ENCODE data around the gene DMD. TPM values are rescaled to one million over a fixed set of nuclear protein-coding genes. Genes with fewer than 3 reads are reported as not detected.
A peak's percentile ranks its signal among the peaks of the same experiment; 100 is the strongest.

The DMD gene
- total RNA-seq, 1 donor from 2014 or later, result 32.2 TPM

GRCh38 chrX:31805781-31806180, 1405.6 kb downstream of the DMD start:
- DNase-seq (ENCODE audit: low spot score) (no peak), ATAC-seq (no peak)

GRCh38 chrX:31800219-31800618, 1411.1 kb downstream of the DMD start:
- ATAC-seq, result peak; percentile 75
- no peak for DNase-seq (ENCODE audit: low spot score)

GRCh38 chrX:31796624-31797023, 1414.7 kb downstream of the DMD start:
- ATAC-seq, result no peak

GRCh38 chrX:31747411-31747810, 1463.9 kb downstream of the DMD start:
- no peak for DNase-seq (ENCODE audit: low spot score)
- no peak for ATAC-seq

More at GRCh38 chrX:31796624-31797023, 1414.7 kb downstream of the DMD start:
- no peak for DNase-seq (ENCODE audit: low spot score)

GRCh38 chrX:31743004-31743403, 1468.3 kb downstream of the DMD start:
- DNase-seq (ENCODE audit: low spot score) (no peak), ATAC-seq (no peak)

- no peak for DNase-seq (ENCODE audit: low spot score)
These were observed 1493.9 kb downstream of the DMD start for GRCh38 chrX:31717474-31717873.

GRCh38 chrX:31715675-31716074, 1495.7 kb downstream of the DMD start:
- ATAC-seq (no peak), DNase-seq (ENCODE audit: low spot score) (no peak)

More at GRCh38 chrX:31717474-31717873, 1493.9 kb downstream of the DMD start:
- ATAC-seq, result no peak

GRCh38 chrX:31714797-31715196, 1496.6 kb downstream of the DMD start:
- ATAC-seq, result no peak
- DNase-seq (ENCODE audit: low spot score), result no peak

GRCh38 chrX:31713120-31713519, 1498.2 kb downstream of the DMD start:
- DNase-seq (ENCODE audit: low spot score) (no peak), ATAC-seq (peak; percentile 68)

GRCh38 chrX:31711166-31711565, 1500.2 kb downstream of the DMD start:
- DNase-seq (ENCODE audit: low spot score), result no peak
- ATAC-seq, result no peak

GRCh38 chrX:31708116-31708515, 1503.2 kb downstream of the DMD start:
- DNase-seq (ENCODE audit: low spot score), result no peak
- ATAC-seq, result no peak

GRCh38 chrX:31706466-31706865, 1504.9 kb downstream of the DMD start:
- no peak for ATAC-seq
- no peak for DNase-seq (ENCODE audit: low spot score)

- ATAC-seq (no peak), DNase-seq (ENCODE audit: low spot score) (no peak)
These were observed 1505.5 kb downstream of the DMD start for GRCh38 chrX:31705816-31706215.

GRCh38 chrX:31704938-31705337, 1506.4 kb downstream of the DMD start:
- DNase-seq (ENCODE audit: low spot score) (no peak), ATAC-seq (no peak)

GRCh38 chrX:31702222-31702621, 1509.1 kb downstream of the DMD start:
- ATAC-seq (no peak), DNase-seq (ENCODE audit: low spot score) (no peak)

- peak; percentile 40 for ATAC-seq
- no peak for DNase-seq (ENCODE audit: low spot score)
These were observed 1513.9 kb downstream of the DMD start for GRCh38 chrX:31697294-31697916.

- ATAC-seq, result no peak
- DNase-seq (ENCODE audit: low spot score), result no peak
These were observed 1531.5 kb downstream of the DMD start for GRCh38 chrX:31679861-31680260.

- no peak for DNase-seq (ENCODE audit: low spot score)
- no peak for ATAC-seq
These were observed 1541.1 kb downstream of the DMD start for GRCh38 chrX:31670245-31670644.

- DNase-seq (ENCODE audit: low spot score) (no peak), ATAC-seq (no peak)
These were observed 1545.9 kb downstream of the DMD start for GRCh38 chrX:31665454-31665853.

GRCh38 chrX:31663172-31663571, 1548.2 kb downstream of the DMD start:
- ATAC-seq, result no peak
- DNase-seq (ENCODE audit: low spot score), result no peak

GRCh38 chrX:31661280-31661810, 1550.0 kb downstream of the DMD start:
- DNase-seq (ENCODE audit: low spot score) (no peak), ATAC-seq (peak; percentile 70)

GRCh38 chrX:31658360-31658759, 1553.0 kb downstream of the DMD start:
- no peak for DNase-seq (ENCODE audit: low spot score)

GRCh38 chrX:31656013-31656412, 1555.3 kb downstream of the DMD start:
- ATAC-seq, result no peak

More at GRCh38 chrX:31658360-31658759, 1553.0 kb downstream of the DMD start:
- ATAC-seq, result peak; percentile 42

More at GRCh38 chrX:31656013-31656412, 1555.3 kb downstream of the DMD start:
- no peak for DNase-seq (ENCODE audit: low spot score)

All from left lobe of liver (tissue), 2 donors.